Measurements from ENCODE around the gene TERC. TPM values are rescaled to one million over a fixed set of nuclear protein-coding genes. Genes with fewer than 3 reads are reported as not detected.

TERC gene
- total RNA-seq, 1 donor from 2014 or later, result 274 TPM

Other genes starting within 250 kb of the TERC start
- gene MECOM, start 101.3 kb downstream of the TERC start, total RNA-seq (ENCODE audit: insufficient read depth, low replicate concordance), result 7.2 TPM
- gene ACTRT3, start 4.5 kb upstream of the TERC start, total RNA-seq (ENCODE audit: insufficient read depth, low replicate concordance), result 2.6 TPM
- 27.2 TPM for gene MYNN, start 8.3 kb upstream of the TERC start, total RNA-seq (ENCODE audit: insufficient read depth, low replicate concordance)
- gene LRRIQ4, start 47.8 kb upstream of the TERC start, total RNA-seq (ENCODE audit: insufficient read depth, low replicate concordance), result not detected
- 22.4 TPM for gene LRRC34, start 47.8 kb upstream of the TERC start, total RNA-seq (ENCODE audit: insufficient read depth, low replicate concordance)
- not detected for gene LRRC31, start 104.9 kb upstream of the TERC start, total RNA-seq (ENCODE audit: insufficient read depth, low replicate concordance)
- gene SAMD7, start 146.5 kb upstream of the TERC start, total RNA-seq (ENCODE audit: insufficient read depth, low replicate concordance), result 1.9 TPM
- 48.9 TPM for gene SEC62, start 201.7 kb upstream of the TERC start, total RNA-seq (ENCODE audit: insufficient read depth, low replicate concordance)

Data from umbilical cord (tissue), 1 donor.